ENCODE data around the gene CTNND2.
"Not testable (repeated sequence)": the region's sequence is repeated elsewhere in the genome, so short reads cannot be mapped to it uniquely, and the experiment has no call there.

The CTNND2 gene

DNA sequence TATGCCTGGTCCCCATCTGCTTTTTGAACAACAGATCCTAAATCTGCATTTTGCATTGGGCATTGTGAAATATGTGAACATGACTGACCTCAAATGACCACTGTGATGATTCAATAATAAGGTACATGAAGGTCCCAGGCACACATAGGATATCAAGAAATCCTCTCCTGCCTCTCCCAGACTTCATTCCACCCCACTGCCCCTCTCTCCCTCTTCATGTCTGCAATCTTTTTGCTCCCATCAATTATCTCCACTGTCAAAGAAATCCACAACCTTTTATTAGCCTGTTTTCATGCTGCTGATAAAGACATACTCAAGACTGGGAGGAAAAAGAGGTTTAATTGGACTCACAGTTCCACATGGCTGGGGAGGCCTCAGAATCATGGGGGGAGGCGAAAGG is 476.7 kb downstream of the CTNND2 start:
- DNase-seq = peak; percentile 87

DNA sequence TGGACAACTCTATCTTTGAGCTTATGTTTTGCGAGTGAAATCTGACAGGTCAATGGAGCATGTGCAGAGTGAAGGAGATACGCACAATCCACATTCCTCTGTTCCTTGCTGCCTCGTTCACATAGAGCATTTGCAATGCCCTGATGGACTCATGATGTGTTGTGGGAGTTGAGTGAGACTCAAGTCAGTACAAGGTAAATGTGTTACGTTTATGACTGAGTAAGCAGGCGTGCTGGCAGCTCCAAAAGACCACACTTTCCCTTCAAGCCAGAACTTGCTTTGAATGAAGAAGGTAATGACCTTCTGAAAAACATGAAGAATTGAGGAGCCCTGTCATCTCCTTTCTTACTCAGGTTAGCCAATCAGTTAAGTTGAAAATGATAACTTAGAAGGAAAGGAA is 477.8 kb downstream of the CTNND2 start:
- DNase-seq = no peak

DNA sequence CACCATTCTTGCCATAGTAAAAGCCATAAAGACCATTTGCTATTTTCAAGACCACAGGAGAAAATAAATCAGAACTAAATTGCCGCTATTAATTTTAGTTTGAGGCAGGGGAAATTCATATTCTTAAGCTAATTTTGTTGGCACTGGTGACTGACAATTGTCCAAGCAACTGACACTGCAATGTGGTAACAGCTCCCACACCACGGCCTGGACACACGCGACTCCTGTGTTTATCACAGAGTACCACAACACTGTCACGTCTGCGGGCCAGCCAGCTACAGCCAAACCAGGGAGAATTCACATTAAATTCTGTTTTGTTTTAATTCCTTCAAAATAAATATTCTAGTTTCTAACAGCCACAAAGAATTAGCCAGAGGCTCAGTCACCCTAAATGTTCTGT is 481.9 kb downstream of the CTNND2 start:
- DNase-seq = no peak

DNA sequence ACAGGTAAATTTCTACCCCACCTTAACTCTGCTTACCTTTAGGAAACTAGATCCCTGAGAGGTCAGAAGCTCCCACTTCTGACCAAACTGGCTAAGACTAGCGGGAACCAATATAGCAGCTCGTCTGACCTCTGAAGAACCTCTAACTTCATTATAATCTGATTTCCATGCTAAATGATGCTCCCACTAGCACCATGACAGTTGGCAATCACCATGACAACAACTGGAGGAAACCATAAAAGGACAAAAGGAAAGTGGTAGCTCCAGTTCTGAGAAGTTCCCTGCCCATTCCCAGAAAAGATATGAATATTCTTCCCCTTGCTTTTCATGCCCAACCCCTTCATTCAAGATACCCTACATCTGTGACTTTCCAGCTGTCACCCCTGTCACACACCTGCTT is 483.3 kb downstream of the CTNND2 start:
- no peak for DNase-seq

DNA sequence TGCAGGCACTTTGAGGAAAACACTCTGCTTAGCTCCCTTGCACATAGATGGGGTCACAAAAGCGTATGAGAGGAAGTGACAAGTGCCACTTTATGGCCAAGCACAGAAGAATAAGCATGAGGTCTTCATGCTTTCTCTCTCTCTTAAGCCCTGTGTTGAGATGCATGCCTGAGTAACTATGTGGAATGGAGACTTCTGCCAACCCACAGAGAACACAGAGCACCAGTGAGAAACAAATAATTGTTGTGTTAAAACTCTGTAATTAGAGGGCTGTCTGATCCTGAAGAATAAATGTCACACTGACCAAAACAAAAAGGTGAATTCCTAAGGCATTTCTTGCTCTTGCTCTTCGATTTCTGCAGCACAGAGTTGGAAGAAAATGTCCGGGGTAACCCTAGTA is 488.5 kb downstream of the CTNND2 start:
- no peak for DNase-seq

DNA sequence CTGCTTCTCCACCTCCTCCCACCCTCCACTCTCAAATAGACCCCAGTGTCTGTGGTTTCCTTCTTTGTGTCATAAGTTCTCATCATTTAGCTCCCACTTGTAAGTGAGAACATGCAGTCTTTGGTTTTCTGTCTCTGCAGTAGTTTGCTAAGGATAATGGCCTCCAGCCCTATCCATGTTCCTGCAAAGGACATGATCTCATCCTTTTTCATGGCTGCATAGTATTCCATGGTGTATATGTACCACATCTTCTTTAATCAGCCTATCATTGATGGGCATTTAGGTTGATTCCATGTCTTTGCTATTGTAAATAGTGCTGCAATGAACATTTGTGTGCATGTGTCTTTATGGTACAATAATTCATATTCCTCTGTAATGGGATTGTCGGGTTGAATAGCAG is 489.5 kb downstream of the CTNND2 start:
- DNase-seq = not testable (repeated sequence)

DNA sequence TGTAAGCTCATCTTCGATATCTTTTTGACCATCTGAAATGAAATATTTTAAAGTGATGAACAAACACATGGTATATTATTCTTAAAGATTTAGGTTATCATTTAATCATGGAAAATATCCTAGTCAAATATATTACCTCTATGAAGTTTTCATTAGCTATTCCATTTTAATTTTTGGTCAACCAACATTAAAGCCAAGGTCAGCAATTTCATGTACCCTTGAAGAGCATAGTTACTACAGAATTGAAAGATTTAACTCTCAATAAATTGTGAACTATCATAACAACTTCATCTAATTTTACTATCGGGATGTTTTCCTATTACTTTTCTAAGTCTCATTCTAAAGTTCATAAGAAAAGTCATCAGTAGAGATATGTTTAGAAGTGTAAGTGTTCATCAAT is 492.6 kb downstream of the CTNND2 start:
- DNase-seq = no peak

DNA sequence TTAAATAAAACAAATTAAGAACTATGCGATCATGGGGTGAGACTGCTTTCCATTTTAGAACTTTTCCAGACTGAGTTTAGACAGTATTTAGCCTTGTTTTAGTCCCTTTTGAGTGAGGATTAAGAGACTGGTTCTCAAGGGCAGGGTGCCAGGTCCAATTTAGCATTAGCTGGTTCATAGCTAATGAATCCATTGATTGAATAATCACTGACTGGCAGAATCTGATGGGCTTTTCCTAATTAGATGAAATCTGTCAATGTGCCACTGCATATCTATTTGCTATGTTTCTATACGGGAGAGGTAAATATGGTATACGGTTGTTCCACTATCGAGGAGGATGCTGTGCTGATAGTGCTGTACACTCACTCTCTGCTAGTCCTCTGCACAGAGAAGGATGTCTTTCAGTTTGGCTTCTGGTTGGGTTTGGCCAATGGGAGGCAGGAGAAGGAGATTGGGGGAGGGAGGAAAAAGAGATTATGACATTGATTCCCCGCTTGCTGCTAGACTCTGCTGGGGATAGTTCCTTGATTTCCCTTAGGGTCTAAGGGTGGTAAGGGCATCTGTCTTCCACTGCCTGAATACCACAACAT is 496.6 kb downstream of the CTNND2 start:
- no peak for DNase-seq

DNA sequence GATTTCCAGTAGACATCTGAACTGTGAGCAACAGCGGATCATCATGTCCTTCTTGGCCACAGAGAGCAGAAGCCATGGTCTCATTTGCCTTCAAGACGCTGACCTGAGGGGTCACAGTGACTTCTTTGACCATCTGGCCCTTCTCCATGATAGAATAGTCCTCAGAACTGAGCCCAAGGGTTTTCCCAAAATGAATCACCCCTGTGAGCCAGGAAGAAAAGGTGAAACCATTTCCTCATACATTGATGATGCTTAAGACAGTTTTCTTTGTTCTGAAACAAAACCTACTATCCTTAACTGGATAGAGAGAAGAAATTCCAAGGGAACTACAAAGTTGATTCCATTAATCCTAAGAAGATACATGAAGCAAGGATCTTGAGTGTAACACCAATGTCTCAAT is 503.9 kb downstream of the CTNND2 start:
- DNase-seq = no peak

DNA sequence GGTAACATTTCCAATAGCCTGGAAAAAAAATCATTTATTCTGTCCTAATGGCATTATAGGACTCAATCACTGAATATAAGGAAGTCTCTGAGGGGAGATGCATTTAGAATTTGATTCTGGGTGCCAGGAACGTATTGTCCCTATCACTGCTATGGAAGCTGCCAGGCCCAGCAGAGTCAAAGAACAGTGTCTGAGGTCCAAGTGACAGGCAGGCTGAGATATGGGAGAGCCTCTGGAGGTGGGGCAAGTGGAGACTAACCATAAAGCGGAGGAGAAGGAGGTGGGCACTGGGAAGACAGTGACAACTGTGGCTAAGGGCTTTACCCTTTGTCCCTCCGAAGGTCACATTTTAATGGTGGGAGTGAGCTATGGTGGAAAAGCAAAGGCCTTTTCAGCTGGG is 505.5 kb downstream of the CTNND2 start:
- no peak for DNase-seq

DNA sequence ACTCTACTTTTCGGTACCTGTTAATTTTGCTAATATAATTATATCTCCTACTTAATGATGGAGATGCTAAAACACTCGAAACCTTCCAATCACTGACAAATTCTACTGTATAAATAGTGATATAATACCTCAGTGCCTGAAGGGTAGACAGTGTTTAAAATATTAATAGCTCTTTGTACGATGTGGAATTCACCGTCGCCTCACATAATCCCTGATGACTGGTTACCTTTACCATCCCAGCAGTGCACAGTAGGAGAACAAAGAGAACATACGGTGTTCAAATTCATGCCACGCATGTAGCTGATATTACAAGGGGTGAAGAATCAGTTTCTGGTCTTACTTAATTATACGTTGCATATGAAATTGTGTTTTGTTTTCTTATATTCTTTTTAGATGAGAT is 506.7 kb downstream of the CTNND2 start:
- no peak for DNase-seq

DNA sequence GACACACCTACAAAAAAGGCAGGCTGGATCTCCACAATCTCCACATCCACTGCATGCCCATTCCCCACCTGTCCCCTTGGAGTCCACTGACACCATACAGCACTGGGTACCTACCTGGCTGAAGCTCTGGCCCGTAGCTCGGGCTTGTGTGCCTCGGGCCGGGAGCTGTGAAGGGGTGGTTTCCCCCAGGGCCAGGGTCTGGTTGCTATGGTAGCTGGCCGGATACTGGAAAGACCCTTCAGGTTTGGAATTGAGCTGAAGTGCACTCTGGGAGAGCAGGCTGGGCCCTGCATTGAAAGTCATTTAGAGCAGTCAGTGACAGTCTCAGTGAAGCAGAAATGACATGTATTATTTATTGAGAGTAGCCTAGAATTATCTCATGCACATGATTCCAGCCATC is 507.3 kb downstream of the CTNND2 start:
- DNase-seq = peak; percentile 52

DNA sequence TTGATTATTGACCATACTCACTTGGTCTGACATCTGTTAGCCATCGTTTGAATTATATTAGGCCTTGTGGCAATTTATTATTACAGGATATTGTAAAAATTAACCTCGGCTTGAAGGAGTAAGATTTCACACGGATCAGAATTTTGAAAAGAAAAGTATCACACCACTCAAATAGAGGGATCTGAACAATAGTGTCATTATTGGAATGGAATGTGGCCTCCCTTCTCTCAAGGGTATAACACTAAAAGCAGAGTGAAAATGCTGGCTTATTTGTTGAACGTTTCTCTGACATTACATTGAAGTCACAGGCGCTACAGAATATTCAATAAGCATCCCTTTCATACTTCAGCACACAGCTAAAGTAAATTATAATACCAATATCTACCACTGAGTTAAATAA is 509.3 kb downstream of the CTNND2 start:
- DNase-seq = no peak

DNA sequence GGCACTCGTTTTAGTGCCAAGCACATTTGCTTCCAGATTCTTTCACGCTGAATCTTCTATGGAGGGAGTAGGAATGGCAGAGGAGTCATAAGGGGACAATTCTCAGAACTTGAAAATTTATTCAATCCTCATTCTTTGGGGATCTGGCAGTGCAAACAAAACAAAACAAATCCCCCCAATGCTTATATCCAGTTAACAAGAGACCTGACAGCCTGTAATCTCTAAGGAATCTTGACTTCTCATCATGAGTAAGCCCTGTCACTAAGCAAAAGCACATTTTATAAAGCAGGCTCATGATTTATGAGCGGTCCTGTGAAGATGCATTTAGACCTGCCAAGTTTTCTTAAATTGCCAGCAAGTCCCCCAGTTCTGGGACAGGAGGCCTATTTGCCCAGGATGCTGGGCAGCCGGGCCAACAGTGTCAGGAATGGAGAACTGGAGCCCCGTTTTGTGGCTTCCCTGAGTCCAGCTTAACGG is 513.9 kb downstream of the CTNND2 start:
- DNase-seq = no peak

DNA sequence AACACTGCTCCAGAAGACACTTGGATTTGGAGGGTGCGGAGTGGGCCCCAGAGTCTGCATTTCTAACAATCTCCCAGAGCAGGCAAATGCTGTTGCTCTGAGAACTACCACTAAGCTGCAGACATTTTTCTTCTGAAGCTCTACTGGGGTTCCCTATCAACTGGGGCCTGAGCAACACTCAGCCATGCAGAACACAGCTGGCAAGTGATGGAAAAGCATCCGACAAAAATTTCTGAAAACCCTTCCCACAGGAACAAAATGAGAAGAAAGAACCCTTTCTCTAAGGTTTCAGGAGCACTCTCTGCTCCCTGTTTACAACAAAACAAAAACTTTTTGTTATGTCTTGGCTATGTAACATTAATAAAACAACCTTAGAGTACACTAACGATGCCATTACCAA is 516.9 kb downstream of the CTNND2 start:
- DNase-seq = no peak

DNA sequence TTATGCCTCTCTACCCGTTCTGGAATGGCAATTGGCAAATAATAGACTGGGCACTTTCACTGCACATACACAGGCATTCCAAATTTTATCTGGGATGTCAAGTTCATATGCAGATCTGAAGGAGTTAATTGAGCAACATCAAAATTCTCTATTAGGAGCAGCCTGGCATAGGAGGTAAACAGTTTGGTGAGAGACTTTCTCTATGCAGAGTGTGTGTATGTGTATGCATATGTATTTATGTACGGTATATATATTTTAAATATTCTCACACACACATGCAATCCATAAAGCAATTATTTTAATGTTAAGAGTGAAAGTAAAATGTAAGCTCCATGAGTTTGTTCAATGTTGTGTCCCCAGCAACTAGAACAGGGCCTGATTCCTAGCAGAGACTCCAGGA is 517.8 kb downstream of the CTNND2 start:
- DNase-seq = no peak

DNA sequence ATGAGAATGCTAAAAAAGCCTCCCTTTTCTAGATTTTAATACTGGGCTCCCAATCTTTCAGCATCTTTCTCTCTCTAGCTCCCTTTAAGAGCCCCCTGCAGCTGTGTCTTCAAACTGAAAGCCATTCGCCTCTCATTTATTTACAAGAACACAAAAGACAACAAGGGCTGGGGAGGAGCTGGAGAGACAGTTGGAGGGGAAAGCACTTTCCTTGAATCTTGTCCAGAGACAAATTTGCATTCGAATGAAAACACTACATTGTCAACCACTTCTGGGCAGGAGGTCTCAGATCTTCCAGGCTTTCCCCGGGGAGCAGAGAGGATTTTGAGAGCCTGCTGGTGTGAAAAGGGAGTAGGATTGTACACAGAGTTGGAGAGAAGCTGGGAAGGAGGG is 518.3 kb downstream of the CTNND2 start:
- DNase-seq = peak; percentile 83

DNA sequence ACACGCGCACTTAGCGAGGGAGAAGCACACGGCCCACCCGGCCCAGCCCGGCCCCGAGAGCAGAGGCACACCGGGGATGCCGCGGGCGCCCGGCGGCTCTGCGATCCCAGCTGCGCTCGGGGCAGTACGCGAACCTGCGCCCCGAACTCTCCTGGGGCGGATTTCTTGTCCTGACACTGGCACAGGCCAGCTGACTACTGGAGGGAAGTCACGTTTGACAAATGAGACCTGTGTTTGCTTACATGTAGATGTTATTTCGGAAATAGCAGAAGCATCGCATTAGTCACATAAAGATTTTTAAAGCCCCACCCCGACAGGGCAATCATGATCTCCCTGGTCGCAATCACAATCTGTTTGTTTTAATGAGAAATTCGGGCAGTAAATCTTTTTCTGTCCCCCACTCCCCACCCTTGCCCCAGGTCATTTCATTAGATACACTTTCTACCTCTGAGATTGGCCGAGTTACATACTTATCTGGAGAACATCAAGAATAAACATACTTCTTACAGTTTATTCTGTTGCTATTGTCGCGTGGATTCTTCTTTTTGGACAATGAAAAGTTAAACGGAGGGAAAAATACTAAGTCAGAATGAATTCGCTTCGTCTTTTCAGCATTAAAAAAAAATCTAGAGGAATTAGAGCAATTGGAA is 518.9 kb downstream of the CTNND2 start:
- no peak for DNase-seq

DNA sequence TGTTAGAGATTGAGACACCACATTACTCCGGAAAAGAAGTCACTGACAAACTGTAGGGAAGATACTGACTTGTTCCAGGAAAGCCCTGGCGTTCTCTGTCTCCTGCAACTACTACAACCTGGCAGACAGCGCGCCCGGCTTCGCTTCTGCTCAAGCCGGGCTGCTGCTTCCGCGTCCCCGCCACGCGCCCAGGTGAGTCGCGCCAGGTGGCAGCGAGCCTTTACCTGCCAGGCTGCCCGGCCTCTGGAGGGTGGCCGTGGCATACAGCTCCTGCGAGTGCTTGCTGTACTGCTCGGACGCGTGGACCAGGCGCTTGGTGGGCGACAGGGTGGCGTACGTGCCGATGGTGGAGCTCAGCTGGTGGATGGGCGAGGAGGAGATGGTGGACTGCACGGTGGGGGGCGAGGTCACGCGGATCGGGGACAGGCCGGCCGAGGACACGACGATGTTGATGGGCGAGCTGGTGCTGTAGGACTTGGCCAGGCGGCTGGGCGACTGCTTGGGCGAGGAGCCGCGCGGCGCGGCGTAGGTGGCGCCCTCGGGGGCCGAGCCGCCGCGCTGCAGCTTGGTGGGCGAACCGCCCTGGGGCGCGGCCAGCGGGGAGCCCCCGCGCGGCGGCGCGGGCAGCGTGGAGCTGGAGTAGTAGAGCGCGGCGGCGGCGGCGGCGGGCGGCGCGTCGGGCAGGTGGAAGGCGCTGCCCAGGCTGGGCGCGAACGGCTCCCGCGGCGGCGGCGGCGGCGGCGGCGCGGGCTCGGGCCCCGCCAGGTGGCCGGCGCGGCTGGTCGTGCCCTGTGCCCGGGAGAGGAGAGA is 519.6 kb downstream of the CTNND2 start:
- DNase-seq = peak; percentile 57

DNA sequence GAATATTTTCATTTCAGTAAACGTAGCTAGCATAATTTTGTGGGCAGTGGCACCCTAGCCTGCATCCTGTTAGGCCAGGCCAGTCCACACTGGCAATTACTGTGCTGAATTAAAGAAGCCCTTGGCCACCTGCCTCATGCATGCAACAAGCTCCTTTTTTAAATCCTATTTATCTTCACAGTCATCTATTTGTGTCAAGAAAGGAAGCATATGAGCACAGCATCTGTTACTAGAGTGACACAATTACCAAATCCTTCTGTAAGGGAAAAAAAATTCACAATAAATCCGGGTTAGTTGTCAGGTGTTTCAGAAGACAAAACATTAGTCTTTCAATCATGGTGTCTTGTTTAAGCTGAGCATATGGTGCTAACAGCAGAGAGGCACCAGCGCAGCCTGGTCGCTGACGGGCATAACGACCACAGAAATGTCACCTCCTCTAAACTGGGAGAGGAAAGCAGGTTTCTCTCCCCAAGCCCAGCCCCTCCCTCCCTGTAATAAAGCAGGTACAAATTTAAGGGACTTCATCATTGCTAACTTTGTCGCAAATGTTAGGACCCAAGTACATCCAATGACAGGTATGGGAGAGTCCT is 520.6 kb downstream of the CTNND2 start:
- no peak for DNase-seq

DNA sequence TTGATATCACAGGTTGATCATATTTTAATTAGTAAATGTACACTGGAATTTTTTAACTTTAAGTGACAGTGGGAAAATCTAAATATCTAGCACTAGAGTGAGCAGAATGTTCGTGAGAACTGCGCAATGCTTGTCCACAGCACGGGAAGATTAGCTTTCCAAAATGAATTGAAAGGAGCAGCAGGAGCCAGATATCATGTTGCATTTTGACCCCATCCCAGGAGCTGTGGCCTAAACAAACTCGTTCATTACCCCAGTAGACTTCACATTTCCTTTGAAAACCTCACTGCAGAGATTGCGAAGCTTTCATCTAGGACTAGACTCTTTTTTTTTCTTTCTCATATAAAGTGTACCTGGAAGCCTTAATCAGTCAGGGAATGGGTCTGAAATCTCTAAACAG is 525.8 kb downstream of the CTNND2 start:
- DNase-seq = no peak

DNA sequence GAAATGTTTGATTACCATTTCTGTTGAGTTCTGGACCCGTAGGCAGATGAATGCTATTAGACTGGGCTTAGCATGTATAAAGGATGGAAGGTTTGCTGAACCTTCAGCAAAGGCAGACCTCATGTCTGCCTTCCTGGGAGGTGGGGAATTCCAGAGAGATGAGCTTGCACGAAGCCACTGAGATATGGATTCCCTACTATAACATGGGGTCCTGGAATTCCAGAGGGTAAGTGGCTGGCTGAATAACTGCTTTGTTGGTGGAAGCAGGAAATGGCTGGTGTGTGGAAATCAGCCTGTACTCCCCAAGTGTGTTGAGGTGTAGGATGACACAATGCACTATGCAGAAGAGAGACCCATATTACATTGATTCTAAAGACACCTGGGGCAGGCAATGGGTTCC is 526.4 kb downstream of the CTNND2 start:
- no peak for DNase-seq

DNA sequence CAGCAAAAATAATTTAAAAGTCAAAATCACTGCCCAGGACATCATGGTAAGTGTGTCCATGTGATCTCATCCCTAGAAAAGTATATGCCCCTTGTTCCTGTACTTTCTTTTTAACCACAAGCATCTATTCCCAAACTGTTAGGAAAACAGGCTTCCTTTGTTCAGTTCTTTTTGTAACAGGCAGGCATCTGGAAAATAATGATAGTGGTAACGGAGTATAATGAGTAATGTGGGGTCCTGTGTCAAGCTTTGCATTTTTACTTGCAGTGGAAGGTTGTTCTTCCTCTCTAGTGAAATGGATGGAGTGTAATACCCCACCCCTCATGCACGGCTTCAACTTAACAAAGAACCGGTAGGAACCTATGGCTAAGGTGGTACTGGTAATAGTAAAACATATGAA is 532.1 kb downstream of the CTNND2 start:
- DNase-seq = peak; percentile 59

DNA sequence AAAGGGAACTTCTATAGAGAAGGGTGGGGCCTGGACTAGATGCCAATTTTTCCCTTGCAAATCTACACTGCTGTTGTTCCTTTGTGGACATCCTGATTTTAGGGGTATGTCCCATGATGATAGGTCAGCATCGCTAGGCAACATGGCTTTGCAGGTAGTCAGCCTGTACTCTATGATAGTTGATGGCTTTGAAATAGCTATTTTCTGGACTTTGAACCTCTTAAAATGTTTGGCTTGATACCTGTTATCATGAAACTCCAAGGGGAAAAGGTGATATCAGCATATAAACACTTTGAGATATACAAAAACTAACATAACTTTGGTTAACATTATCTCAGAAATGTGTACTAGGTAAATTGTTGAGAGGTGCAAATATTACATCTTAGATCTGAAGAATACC is 533.2 kb downstream of the CTNND2 start:
- no peak for DNase-seq
